Measurements from ENCODE around the gene MALRD1.

- TF ChIP-seq CTCF (conservative IDR thresholded peaks at IDR 0.05 in 1 of 2, IDR thresholded peaks at IDR 0.05 in 1 of 2; ENCODE audit: extremely low read depth in 1 of 2, insufficient read depth in 1 of 2, low read depth in 1 of 2, low read length in 2 of 2), result no peak
- no peak for TF ChIP-seq EZH2 (IDR thresholded peaks at IDR 0.05; ENCODE audit: borderline replicate concordance, low read length)
Measured at GRCh38 chr10:19221216-19221615, 172.6 kb downstream of the MALRD1 start.
